Testis (tissue), 3 donors: ENCODE data around the gene RIPPLY2. TPM values are rescaled to one million over a fixed set of nuclear protein-coding genes. Genes with fewer than 3 reads are reported as not detected.

Source experiments
- DNase-seq: peaks from one replicate; pipeline ENCODE4 v3.0.0-alpha.2; 2019
- H3K27ac ChIP-seq, 2 donors: fragments of 200-600 bp; sonication (generic); one replicate each; pipeline ENCODE4 v1.5.1; 2019
- H3K27me3 ChIP-seq: fragments of 200-600 bp; sonication (generic); one replicate; pipeline ENCODE4 v1.5.1; 2019
- H3K36me3 ChIP-seq: fragments of 200-600 bp; sonication (generic); one replicate; pipeline ENCODE4 v1.5.1; 2017; ENCODE audit warnings: low read depth; ENCODE audit errors: missing control alignments
- H3K4me1 ChIP-seq: fragments of 200-600 bp; sonication (generic); one replicate; pipeline ENCODE4 v1.5.1; 2019
- H3K4me3 ChIP-seq, 2 donors: fragments of 200-600 bp; sonication (generic); one replicate each; pipeline ENCODE4 v1.5.1; 2017 to 2019
- H3K9me3 ChIP-seq: fragments of 200-600 bp; sonication (generic); one replicate; pipeline ENCODE4 v1.5.1; 2017
- POLR2A ChIP-seq: fragments of 450-650 bp; IDR thresholded peaks from one replicate; pipeline ENCODE4 v1.6.1; 2017; ENCODE audit warnings: antibody characterized with exemption, mild to moderate bottlenecking, moderate library complexity
- WGBS, 2 donors: methylation state at CpG; one replicate each; pipeline ENCODE4 v1.1.5; 2018; 5-methylcytosine and 5-hydroxymethylcytosine counted together
- intact Hi-C: fragments of 100-400 bp; cut with DNase I; formaldehyde crosslinking; loops from one replicate; pipeline ENCODE4 v1.15.1; 2023; ENCODE audit warnings: low total_unique reads
- polyA plus RNA-seq: library from polyadenylated mRNA; stranded (reverse); fragments of 350-450 nt; fragmentation: Illumina TruSeq; extraction: RNeasy Lipid Tissue Mini Kit (QIAGEN cat#74804); gene quantifications from one replicate; pipeline ENCODE4 v1.2.3, GENCODE V29; 2014; ENCODE audit warnings: low read depth, low replicate concordance; ENCODE audit not compliant: insufficient read depth
- total RNA-seq, 2 donors: library from RNA; depleted of rRNA; stranded (reverse); fragments of >200 nt; gene quantifications; one replicate each; pipeline ENCODE4 v1.2.3, GENCODE V29; 2016
- TF ChIP-seq, protein P1 (sequence below), 3 experiments: fragments of 450-650 bp in 2 of 3; fragments of 200-600 bp in 1 of 3; sonication (generic) in 1 of 3; IDR thresholded peaks; one replicate each; pipeline ENCODE4 v1.5.1; 2016 to 2019; ENCODE audit warnings: antibody characterized with exemption in 3 of 3, mild to moderate bottlenecking in 2 of 3, moderate library complexity in 1 of 3

The RIPPLY2 gene
- total and polyA plus RNA-seq, 3 donors from 2014 or later, result 0.63 to 2.1 (median 0.96) TPM

GRCh38 chr6:83867043-83867442 lies 13.9 kb downstream of the RIPPLY2 start:
- H3K27me3 ChIP-seq, result no peaks in the 10 kb centered on the region
- DNase-seq, result no peak
- no peaks in the 10 kb centered on the region for H3K9me3 ChIP-seq
- no peak overlapping the region for H3K27ac ChIP-seq
- H3K4me3 ChIP-seq, result no peak overlapping the region
- H3K36me3 ChIP-seq, result no peaks in the 10 kb centered on the region
- intact Hi-C loops, result no loop called here
- H3K4me1 ChIP-seq, result no peaks in the 10 kb centered on the region
- TF ChIP-seq, protein P1, sequence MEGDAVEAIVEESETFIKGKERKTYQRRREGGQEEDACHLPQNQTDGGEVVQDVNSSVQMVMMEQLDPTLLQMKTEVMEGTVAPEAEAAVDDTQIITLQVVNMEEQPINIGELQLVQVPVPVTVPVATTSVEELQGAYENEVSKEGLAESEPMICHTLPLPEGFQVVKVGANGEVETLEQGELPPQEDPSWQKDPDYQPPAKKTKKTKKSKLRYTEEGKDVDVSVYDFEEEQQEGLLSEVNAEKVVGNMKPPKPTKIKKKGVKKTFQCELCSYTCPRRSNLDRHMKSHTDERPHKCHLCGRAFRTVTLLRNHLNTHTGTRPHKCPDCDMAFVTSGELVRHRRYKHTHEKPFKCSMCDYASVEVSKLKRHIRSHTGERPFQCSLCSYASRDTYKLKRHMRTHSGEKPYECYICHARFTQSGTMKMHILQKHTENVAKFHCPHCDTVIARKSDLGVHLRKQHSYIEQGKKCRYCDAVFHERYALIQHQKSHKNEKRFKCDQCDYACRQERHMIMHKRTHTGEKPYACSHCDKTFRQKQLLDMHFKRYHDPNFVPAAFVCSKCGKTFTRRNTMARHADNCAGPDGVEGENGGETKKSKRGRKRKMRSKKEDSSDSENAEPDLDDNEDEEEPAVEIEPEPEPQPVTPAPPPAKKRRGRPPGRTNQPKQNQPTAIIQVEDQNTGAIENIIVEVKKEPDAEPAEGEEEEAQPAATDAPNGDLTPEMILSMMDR (IDR thresholded peaks at IDR 0.05), result no peak
- no peak for TF ChIP-seq POLR2A

- Histone ChIP-seq H3K27ac (no peak overlapping the region), H3K4me1 (no peaks in the 10 kb centered on the region), H3K27me3 (no peaks in the 10 kb centered on the region), H3K9me3 (no peaks in the 10 kb centered on the region), H3K36me3 (no peaks in the 10 kb centered on the region), H3K4me3 (no peak overlapping the region)
- WGBS, 2 donors, result 94 to 96% methylated on average over 9 of the region's 9 CpGs
- DNase-seq, result peak; percentile 47
- intact Hi-C loops, result no loop called here
- TF ChIP-seq POLR2A, result no peak
- TF ChIP-seq, protein P1 (IDR thresholded peaks at IDR 0.05), result no peak
These were observed 14.5 kb downstream of the RIPPLY2 start for GRCh38 chr6:83867527-83868161.

- Histone ChIP-seq H3K4me1 (no peaks in the 10 kb centered on the region), H3K36me3 (no peaks in the 10 kb centered on the region), H3K9me3 (no peaks in the 10 kb centered on the region), H3K27ac (no peak overlapping the region), H3K27me3 (no peaks in the 10 kb centered on the region), H3K4me3 (no peak overlapping the region)
- 72 to 87% methylated on average over 1 of the region's 1 CpG for WGBS, 2 donors
- intact Hi-C loops, result no loop called here
- no peak for TF ChIP-seq POLR2A
- TF ChIP-seq, protein P1 (IDR thresholded peaks at IDR 0.05), result no peak
- no peak for DNase-seq
These were observed 15.5 kb downstream of the RIPPLY2 start for GRCh38 chr6:83868639-83869038.

DNA sequence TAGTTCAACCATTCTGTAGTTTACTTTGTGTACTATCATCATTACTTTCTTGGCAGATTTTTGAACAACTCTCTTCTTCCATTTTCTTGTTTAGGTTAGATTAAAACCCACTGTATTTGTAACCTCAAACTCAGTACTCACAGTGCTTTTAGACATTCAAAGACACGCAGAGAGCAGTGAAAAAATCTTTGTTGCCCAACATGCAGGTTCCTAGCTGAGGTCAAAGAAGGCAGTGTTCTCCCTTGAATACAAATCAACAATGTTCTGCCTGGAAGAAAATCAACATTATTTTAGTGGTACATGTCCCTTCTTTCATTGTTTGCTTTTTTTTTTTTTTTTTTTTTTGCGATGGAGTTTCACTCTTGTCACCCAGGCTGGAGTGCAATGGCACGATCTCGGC lies 17.5 kb downstream of the RIPPLY2 start:
- 68 to 84% methylated on average over 4 of the region's 4 CpGs for WGBS, 2 donors

More for the DNA sequence above, 17.5 kb downstream of the RIPPLY2 start:
- Histone ChIP-seq H3K4me3 (no peak overlapping the region), H3K9me3 (no peaks in the 10 kb centered on the region), H3K27me3 (no peaks in the 10 kb centered on the region), H3K27ac (no peak overlapping the region), H3K36me3 (no peaks in the 10 kb centered on the region), H3K4me1 (no peaks in the 10 kb centered on the region)
- no peak for TF ChIP-seq POLR2A
- TF ChIP-seq, protein P1 (IDR thresholded peaks at IDR 0.05), result no peak
- intact Hi-C loops, result no loop called here
- DNase-seq, result no peak
